Hepatocyte (in vitro differentiated cells): ENCODE measurements around the gene PCCA. TPM values are rescaled to one million over a fixed set of nuclear protein-coding genes. Genes with fewer than 3 reads are reported as not detected.

Experiments used
- DNase-seq: peaks from one replicate; pipeline ENCODE4 v3.0.0-alpha.2; 2016; ENCODE audit warnings: low spot score
- H2AFZ ChIP-seq: fragments of 200-600 bp; sonication (generic); 2 replicates; pipeline ENCODE4 v1.6.0; 2016; ENCODE audit warnings: antibody characterized with exemption, mild to moderate bottlenecking
- H3K27ac ChIP-seq: fragments of 200-600 bp; sonication (generic); 2 replicates; pipeline ENCODE4 v1.5.1; 2016; ENCODE audit warnings: mild to moderate bottlenecking
- H3K27me3 ChIP-seq: fragments of 200-600 bp; sonication (generic); 2 replicates; pipeline ENCODE4 v1.6.1; 2016
- H3K36me3 ChIP-seq: fragments of 200-600 bp; sonication (generic); replicated peaks from 2 replicates; pipeline ENCODE4 v1.5.1; 2016; ENCODE audit warnings: low read depth; ENCODE audit not compliant: insufficient read depth
- H3K4me1 ChIP-seq: fragments of 200-600 bp; sonication (generic); 2 replicates; pipeline ENCODE4 v1.5.1; 2016; ENCODE audit warnings: mild to moderate bottlenecking, moderate library complexity; ENCODE audit not compliant: insufficient read depth
- H3K4me2 ChIP-seq: fragments of 200-600 bp; sonication (generic); 2 replicates; pipeline ENCODE4 v1.6.0; 2016
- H3K4me3 ChIP-seq: fragments of 200-600 bp; sonication (generic); 2 replicates; pipeline ENCODE4 v1.5.1; 2016; ENCODE audit warnings: mild to moderate bottlenecking
- H3K79me2 ChIP-seq: fragments of 200-600 bp; sonication (generic); 2 replicates; pipeline ENCODE4 v1.6.0; 2017; ENCODE audit warnings: mild to moderate bottlenecking
- H3K9me2 ChIP-seq: fragments of 200-600 bp; sonication (generic); replicated peaks from 2 replicates; pipeline ENCODE4 v1.6.0; 2017; ENCODE audit warnings: mild to moderate bottlenecking; ENCODE audit not compliant: insufficient read depth
- H3K9me3 ChIP-seq: fragments of 200-600 bp; sonication (generic); 2 replicates; pipeline ENCODE4 v1.5.1; 2016; ENCODE audit warnings: low read depth, mild to moderate bottlenecking
- H4K20me1 ChIP-seq: fragments of 200-600 bp; sonication (generic); 2 replicates; pipeline ENCODE4 v1.6.0; 2016; ENCODE audit warnings: mild to moderate bottlenecking; ENCODE audit not compliant: insufficient read depth, poor library complexity, severe bottlenecking
- CTCF ChIP-seq: fragments of 200-600 bp; sonication (generic); IDR thresholded peaks from 2 replicates; pipeline ENCODE4 v1.5.1; 2016; ENCODE audit warnings: antibody characterized with exemption, mild to moderate bottlenecking; ENCODE audit not compliant: poor library complexity
- EZH2 ChIP-seq: fragments of 200-600 bp; sonication (generic); IDR thresholded peaks from 2 replicates; pipeline ENCODE4 v1.6.1; 2016; ENCODE audit warnings: antibody characterized with exemption, mild to moderate bottlenecking, borderline replicate concordance
- EZH2phosphoT487 ChIP-seq: fragments of 200-600 bp; sonication (generic); IDR thresholded peaks from one replicate; pipeline ENCODE4 v1.6.1; 2018; ENCODE audit warnings: antibody characterized with exemption, mild to moderate bottlenecking, low read depth, moderate library complexity; ENCODE audit not compliant: unreplicated experiment, severe bottlenecking
- WGBS: methylation state at CpG from one replicate; pipeline ENCODE4 v1.1.6; 2016; ENCODE audit warnings: low lambda C conversion rate; ENCODE audit errors: missing lambda C conversion rate; 5-methylcytosine and 5-hydroxymethylcytosine counted together
- polyA plus RNA-seq: library from polyadenylated mRNA; unstranded; fragments of >200 nt; fragmentation: Nextera tagmentation; extraction: Ambion mirVana; gene quantifications from 2 replicates; pipeline ENCODE4 v1.2.1, GENCODE V29; 2016
- total RNA-seq: library from RNA; depleted of rRNA; stranded (reverse); fragments of >200 nt; gene quantifications from 2 replicates; pipeline ENCODE4 v1.2.3, GENCODE V29; 2014

PCCA gene
- total and polyA plus RNA-seq, 2 experiments from 2014 or later = 23.6 to 28.2 TPM

GRCh38 chr13:100349594-100349993 lies 260.7 kb downstream of the PCCA start:
- H3K9me3 ChIP-seq = no peaks in the 10 kb centered on the region
- no peaks in the 10 kb centered on the region for H3K36me3 ChIP-seq
- no peaks in the 10 kb centered on the region for H3K9me2 ChIP-seq
- H4K20me1 ChIP-seq = no peaks in the 10 kb centered on the region
- H3K4me2 ChIP-seq = no peak overlapping the region
- no peak for DNase-seq
- TF ChIP-seq EZH2 = no peak
- no peak for TF ChIP-seq EZH2phosphoT487
- TF ChIP-seq CTCF = no peak
- no peaks in the 10 kb centered on the region for H3K4me1 ChIP-seq
- no peaks in the 10 kb centered on the region for H3K27me3 ChIP-seq
- H3K27ac ChIP-seq = no peak overlapping the region
- no peaks in the 10 kb centered on the region for H3K79me2 ChIP-seq
- 48% methylated on average over 3 of the region's 3 CpGs for WGBS
- no peak overlapping the region for H2AFZ ChIP-seq
- no peak overlapping the region for H3K4me3 ChIP-seq

GRCh38 chr13:100350601-100351000 lies 261.7 kb downstream of the PCCA start:
- no peak overlapping the region for H2AFZ ChIP-seq
- no peak overlapping the region for H3K27ac ChIP-seq
- H3K9me3 ChIP-seq = no peaks in the 10 kb centered on the region
- no peak overlapping the region for H3K4me2 ChIP-seq
- DNase-seq = no peak
- no peak overlapping the region for H3K4me3 ChIP-seq
- no peaks in the 10 kb centered on the region for H3K27me3 ChIP-seq
- H3K36me3 ChIP-seq = no peaks in the 10 kb centered on the region
- no peaks in the 10 kb centered on the region for H4K20me1 ChIP-seq
- no peak for TF ChIP-seq CTCF
- TF ChIP-seq EZH2 = no peak
- TF ChIP-seq EZH2phosphoT487 = no peak
- H3K4me1 ChIP-seq = no peaks in the 10 kb centered on the region
- H3K9me2 ChIP-seq = no peaks in the 10 kb centered on the region
- no peaks in the 10 kb centered on the region for H3K79me2 ChIP-seq

- DNase-seq = no peak
- H3K27me3 ChIP-seq = no peaks in the 10 kb centered on the region
- H2AFZ ChIP-seq = no peak overlapping the region
- 94% methylated on average over 1 of the region's 1 CpG for WGBS
- no peak for TF ChIP-seq CTCF
- TF ChIP-seq EZH2 = no peak
- no peak for TF ChIP-seq EZH2phosphoT487
- no peaks in the 10 kb centered on the region for H4K20me1 ChIP-seq
- H3K79me2 ChIP-seq = no peaks in the 10 kb centered on the region
- H3K9me2 ChIP-seq = no peaks in the 10 kb centered on the region
- no peak overlapping the region for H3K27ac ChIP-seq
- no peak overlapping the region for H3K4me3 ChIP-seq
- H3K36me3 ChIP-seq = no peaks in the 10 kb centered on the region
- H3K4me1 ChIP-seq = no peaks in the 10 kb centered on the region
- no peak overlapping the region for H3K4me2 ChIP-seq
- no peaks in the 10 kb centered on the region for H3K9me3 ChIP-seq
Measured at GRCh38 chr13:100356426-100356825, 267.5 kb downstream of the PCCA start.

GRCh38 chr13:100356889-100357288 lies 268.0 kb downstream of the PCCA start:
- Histone ChIP-seq H3K27ac (no peak overlapping the region), H3K4me2 (no peak overlapping the region), H3K4me1 (no peaks in the 10 kb centered on the region), H3K9me3 (no peaks in the 10 kb centered on the region), H3K36me3 (no peaks in the 10 kb centered on the region), H3K79me2 (no peaks in the 10 kb centered on the region), H2AFZ (no peak overlapping the region), H3K4me3 (no peak overlapping the region), H3K27me3 (no peaks in the 10 kb centered on the region), H4K20me1 (no peaks in the 10 kb centered on the region), H3K9me2 (no peaks in the 10 kb centered on the region)
- 68% methylated on average over 3 of the region's 3 CpGs for WGBS
- no peak for DNase-seq
- TF ChIP-seq EZH2phosphoT487 (no peak), EZH2 (no peak), CTCF (no peak)
